ENCODE data around the gene LRMDA. TPM values are rescaled to one million over a fixed set of nuclear protein-coding genes. Genes with fewer than 3 reads are reported as not detected.

LRMDA gene
- 10 to 100 TPM in 1 of 4 donors, 1 to 10 TPM in 1, under 1 TPM in 1, not detected in 1; 0.88 to 14.1 (median 5.1) TPM for total RNA-seq

GRCh38 chr10:75431180-75432111, at the start of gene LRMDA:
Gene LRMDA (plus strand): TSS chr10:75431624.
- Histone ChIP-seq H3K4me1 (peaks cover 38 to 63% (median 48%) of the 10 kb centered on the region in 3 donors), H3K27ac (peak within 1 kb of the TSS; percentile 76 to 93 (median 86)), H3K27me3 (no peaks in the 10 kb centered on the region), H3K4me3 (peak within 1 kb of the TSS; percentile 45 to 80 (median 60)), H3K9me3 (no peaks in the 10 kb centered on the region), H3K36me3 (no peaks in the 10 kb centered on the region)
- intact Hi-C loops (cut with DNase I) = no loop called here
- 24 to 63% methylated on average over 6 to 13 of the region's 82 CpGs for WGBS, 2 donors
- peak in 2 of 6 experiments; percentile 3 to 6 for TF ChIP-seq CTCF (IDR thresholded peaks at IDR 0.05)
- TF ChIP-seq POLR2A (IDR thresholded peaks at IDR 0.05) = no peak
- no peak for DNase-seq

GRCh38 chr10:75386128-75386527, 45.3 kb upstream of the LRMDA start:
- intact Hi-C loops (cut with DNase I) = no loop called here
- DNase-seq = no peak
- Histone ChIP-seq H3K36me3 (no peaks in the 10 kb centered on the region), H3K4me3 (no peak overlapping the region), H3K27me3 (no peaks in the 10 kb centered on the region), H3K9me3 (peaks cover 0 to 11% (median 0%) of the 10 kb centered on the region in 3 donors), H3K27ac (no peak overlapping the region), H3K4me1 (no peaks in the 10 kb centered on the region)
- 90 to 96% methylated on average over 3 of the region's 3 CpGs for WGBS, 2 donors
- no peak for TF ChIP-seq POLR2A (IDR thresholded peaks at IDR 0.05)
- TF ChIP-seq CTCF (IDR thresholded peaks at IDR 0.05) = no peak

- 100% methylated on average over 1 of the region's 3 CpGs; no CpG with 5 or more reads in 1 of the 2 donors for WGBS, 2 donors
- Histone ChIP-seq H3K27me3 (no peaks in the 10 kb centered on the region), H3K4me3 (no peak overlapping the region), H3K36me3 (no peaks in the 10 kb centered on the region), H3K27ac (no peak overlapping the region), H3K9me3 (peaks cover 0 to 11% (median 0%) of the 10 kb centered on the region in 3 donors), H3K4me1 (no peaks in the 10 kb centered on the region)
- TF ChIP-seq CTCF (IDR thresholded peaks at IDR 0.05) (no peak), POLR2A (IDR thresholded peaks at IDR 0.05) (no peak)
- DNase-seq = no peak
- intact Hi-C loops (cut with DNase I) = no loop called here
These were observed 43.3 kb upstream of the LRMDA start for GRCh38 chr10:75388082-75388481.

GRCh38 chr10:75390178-75390577, 41.2 kb upstream of the LRMDA start:
- Histone ChIP-seq H3K27ac (no peak overlapping the region), H3K4me3 (no peak overlapping the region), H3K9me3 (peaks cover 0 to 11% (median 0%) of the 10 kb centered on the region in 3 donors), H3K4me1 (peaks cover 9 to 13% (median 12%) of the 10 kb centered on the region in 3 donors), H3K36me3 (no peaks in the 10 kb centered on the region), H3K27me3 (peaks cover 0 to 1% (median 0%) of the 10 kb centered on the region in 4 donors)
- no peak for DNase-seq
- intact Hi-C loops (cut with DNase I) = no loop called here
- TF ChIP-seq POLR2A (IDR thresholded peaks at IDR 0.05) (no peak), CTCF (IDR thresholded peaks at IDR 0.05) (no peak)

GRCh38 chr10:75392271-75392670, 39.2 kb upstream of the LRMDA start:
- no peaks in the 10 kb centered on the region for H3K36me3 ChIP-seq
- 75 to 89% methylated on average over 2 of the region's 2 CpGs for WGBS, 2 donors
- intact Hi-C loops (cut with DNase I) = no loop called here
- peaks cover 9 to 30% (median 12%) of the 10 kb centered on the region in 3 donors for H3K4me1 ChIP-seq
- TF ChIP-seq CTCF (IDR thresholded peaks at IDR 0.05) (no peak), POLR2A (IDR thresholded peaks at IDR 0.05) (no peak)
- H3K4me3 ChIP-seq = no peak overlapping the region
- no peak overlapping the region for H3K27ac ChIP-seq
- no peaks in the 10 kb centered on the region for H3K9me3 ChIP-seq
- DNase-seq = no peak
- peaks cover 0 to 22% (median 0%) of the 10 kb centered on the region in 4 donors for H3K27me3 ChIP-seq
